H9 (cell line): ENCODE results near the gene CTNNBL1. TPM values are rescaled to one million over a fixed set of nuclear protein-coding genes. Genes with fewer than 3 reads are reported as not detected.

ENCODE experiments used
- DNase-seq: peaks from one replicate; pipeline ENCODE4 v3.0.0-alpha.2; 2017
- H2AFZ ChIP-seq: one replicate; pipeline ENCODE4 v1.6.1; 2013; ENCODE audit warnings: mild to moderate bottlenecking, low read length, control low read depth, moderate library complexity
- H2AK5ac ChIP-seq: 2 replicates; pipeline ENCODE4 v1.6.1; 2013; ENCODE audit warnings: low read length, control low read depth, mixed read lengths; ENCODE audit not compliant: insufficient read length
- H2BK120ac ChIP-seq: one replicate; pipeline ENCODE4 v1.6.1; 2013; ENCODE audit warnings: low read depth, mild to moderate bottlenecking, low read length, control low read depth, inconsistent platforms; ENCODE audit not compliant: poor library complexity, severe bottlenecking
- H2BK12ac ChIP-seq: 2 replicates; pipeline ENCODE4 v1.6.1; 2013; ENCODE audit warnings: low read length, control low read depth, mixed read lengths, low read depth; ENCODE audit not compliant: insufficient read length
- H2BK15ac ChIP-seq: 2 replicates; pipeline ENCODE4 v1.6.1; 2013; ENCODE audit warnings: low read depth, low read length, control low read depth
- H2BK20ac ChIP-seq: one replicate; pipeline ENCODE4 v1.6.1; 2013; ENCODE audit warnings: low read depth, mild to moderate bottlenecking, low read length, control low read depth, inconsistent platforms; ENCODE audit not compliant: poor library complexity, severe bottlenecking
- H2BK5ac ChIP-seq: 2 replicates; pipeline ENCODE4 v1.6.1; 2013; ENCODE audit warnings: low read length, control low read depth, mixed read lengths; ENCODE audit not compliant: insufficient read length
- H3K14ac ChIP-seq: 2 replicates; pipeline ENCODE4 v1.6.1; 2013; ENCODE audit warnings: low read length, control low read depth; ENCODE audit not compliant: insufficient read depth
- H3K18ac ChIP-seq: 2 replicates; pipeline ENCODE4 v1.6.1; 2013; ENCODE audit warnings: low read depth, mild to moderate bottlenecking, mixed read lengths, low read length, control low read depth; ENCODE audit not compliant: insufficient read length
- H3K23ac ChIP-seq: 2 replicates; pipeline ENCODE4 v1.6.1; 2013; ENCODE audit warnings: low read length, control low read depth, mixed read lengths, low read depth; ENCODE audit not compliant: insufficient read length
- H3K23me2 ChIP-seq: 2 replicates; pipeline ENCODE4 v1.6.1; 2013; ENCODE audit warnings: low read depth, mild to moderate bottlenecking, mixed read lengths, low read length, control low read depth; ENCODE audit not compliant: insufficient read length, poor library complexity, severe bottlenecking
- H3K27ac ChIP-seq: 2 replicates; pipeline ENCODE4 v1.5.1; 2013; ENCODE audit warnings: low read length, control low read depth, mixed read lengths, low read depth; ENCODE audit not compliant: insufficient read length
- H3K27me3 ChIP-seq: 2 replicates; pipeline ENCODE4 v1.6.1; 2013; ENCODE audit warnings: low read length, control low read depth, inconsistent platforms; ENCODE audit not compliant: insufficient read depth
- H3K4ac ChIP-seq: 2 replicates; pipeline ENCODE4 v1.6.1; 2013; ENCODE audit warnings: low read depth, mild to moderate bottlenecking, control low read depth, inconsistent platforms, low read length, moderate library complexity
- H3K4me1 ChIP-seq: 2 replicates; pipeline ENCODE4 v1.6.1; 2013; ENCODE audit warnings: low read length, control low read depth, inconsistent platforms; ENCODE audit not compliant: insufficient read depth
- H3K4me2 ChIP-seq: 2 replicates; pipeline ENCODE4 v1.6.1; 2013; ENCODE audit warnings: low read length, control low read depth, mixed read lengths; ENCODE audit not compliant: insufficient read length, insufficient read depth
- H3K56ac ChIP-seq: 2 replicates; pipeline ENCODE4 v1.6.1; 2013; ENCODE audit warnings: low read depth, mild to moderate bottlenecking, mixed read lengths, low read length, control low read depth; ENCODE audit not compliant: insufficient read length
- H3K79me1 ChIP-seq: 2 replicates; pipeline ENCODE4 v1.6.1; 2013; ENCODE audit warnings: low read depth, mild to moderate bottlenecking, moderate library complexity, low read length, control low read depth, inconsistent platforms; ENCODE audit not compliant: insufficient read depth, poor library complexity, severe bottlenecking
- H3K79me2 ChIP-seq: 2 replicates; pipeline ENCODE4 v1.6.1; 2013; ENCODE audit warnings: low read length, control low read depth, inconsistent platforms; ENCODE audit not compliant: insufficient read depth
- H3K9ac ChIP-seq: 2 replicates; pipeline ENCODE4 v1.6.1; 2013; ENCODE audit warnings: low read length, control low read depth, mixed read lengths; ENCODE audit not compliant: insufficient read length; ENCODE audit errors: extremely low read depth
- H3K9me3 ChIP-seq: one replicate; pipeline ENCODE4 v1.6.1; 2013; ENCODE audit warnings: low read depth, low read length, inconsistent platforms; ENCODE audit not compliant: control insufficient read depth
- H3T11ph ChIP-seq: one replicate; pipeline ENCODE4 v1.6.1; 2013; ENCODE audit warnings: mild to moderate bottlenecking, low read length, control low read depth, inconsistent platforms
- H4K20me1 ChIP-seq: one replicate; pipeline ENCODE4 v1.6.1; 2013; ENCODE audit not compliant: control insufficient read depth, insufficient read length, insufficient read depth
- H4K5ac ChIP-seq: 2 replicates; pipeline ENCODE4 v1.6.1; 2013; ENCODE audit warnings: low read depth, mild to moderate bottlenecking, mixed read lengths, low read length, control low read depth; ENCODE audit not compliant: insufficient read length
- H4K8ac ChIP-seq: replicated peaks from 2 replicates; pipeline ENCODE4 v1.6.1; 2013; ENCODE audit warnings: low read length, control low read depth, mixed read lengths, low read depth; ENCODE audit not compliant: insufficient read length
- H4K91ac ChIP-seq: 2 replicates; pipeline ENCODE4 v1.6.1; 2013; ENCODE audit warnings: low read depth, mild to moderate bottlenecking, moderate library complexity, mixed read lengths, low read length, control low read depth; ENCODE audit not compliant: insufficient read length
- H3K27ac Mint-ChIP-seq, 3 experiments: 2 replicates in 2 of 3; 3 replicates in 1 of 3; pipeline ENCODE4 v1.8.0; 2020 to 2021; ENCODE audit warnings: mixed read lengths in 3 of 3, mild to moderate bottlenecking in 1 of 3, moderate library complexity in 1 of 3
- H3K27me3 Mint-ChIP-seq: 2 replicates; pipeline ENCODE4 v1.8.0; 2021; ENCODE audit warnings: low read depth, mild to moderate bottlenecking, moderate library complexity, mixed read lengths
- H3K36me3 Mint-ChIP-seq, 3 experiments: 2 replicates in 2 of 3; 3 replicates in 1 of 3; pipeline ENCODE4 v1.8.0; 2020 to 2021; ENCODE audit warnings: low read depth in 3 of 3, mixed read lengths in 3 of 3; ENCODE audit not compliant: insufficient read depth in 1 of 3
- H3K4me1 Mint-ChIP-seq, 2 experiments: 2 replicates each; pipeline ENCODE4 v1.8.0; 2020; ENCODE audit warnings: mixed read lengths in 2 of 2
- H3K4me3 Mint-ChIP-seq, 2 experiments: 2 replicates in 1 of 2; 3 replicates in 1 of 2; pipeline ENCODE4 v1.8.0; 2020 to 2021; ENCODE audit warnings: mild to moderate bottlenecking in 2 of 2, mixed read lengths in 2 of 2, moderate library complexity in 1 of 2
- H3K9me3 Mint-ChIP-seq, 2 experiments: 2 replicates in 1 of 2; 3 replicates in 1 of 2; pipeline ENCODE4 v1.8.0; 2020; ENCODE audit warnings: mild to moderate bottlenecking in 2 of 2, mixed read lengths in 2 of 2, moderate library complexity in 1 of 2
- CTCF ChIP-seq: fragments of 200-600 bp; sonication (generic); conservative IDR thresholded peaks from 3 replicates; pipeline ENCODE4 v1.8.0; 2021; ENCODE audit warnings: antibody characterized with exemption, mild to moderate bottlenecking
- WGBS: extraction: QIAGEN DNeasy Blood & Tissue Kit; methylation state at CpG from one replicate; pipeline ENCODE4 v1.1.7; 2013; ENCODE audit warnings: missing lambda C conversion rate, low lambda C conversion rate, mixed read lengths; ENCODE audit not compliant: insufficient read length; ENCODE audit errors: extremely low coverage; 5-methylcytosine and 5-hydroxymethylcytosine counted together
- total RNA-seq: library from RNA; stranded (reverse); gene quantifications from 2 replicates; pipeline ENCODE4 v1.2.1, GENCODE V29; 2021

The CTNNBL1 gene
- total RNA-seq, 1 experiment from 2014 or later = 67.2 TPM

- H4K20me1 ChIP-seq = no peaks in the 10 kb centered on the region
- no peaks in the 10 kb centered on the region for H3K27me3 ChIP-seq
- no peak overlapping the region for H2BK12ac ChIP-seq
- peaks cover 2% of the 10 kb centered on the region for H3K79me1 ChIP-seq
- no peak overlapping the region for H2AFZ ChIP-seq
- no peak overlapping the region for H4K91ac ChIP-seq
- peaks cover 47 to 55% of the 10 kb centered on the region in 2 experiments for H3K4me1 Mint-ChIP-seq
- H3K14ac ChIP-seq = no peak overlapping the region
- TF ChIP-seq CTCF = no peak
- 100% methylated on average over 1 of the region's 2 CpGs for WGBS
- no peak overlapping the region for H3K9ac ChIP-seq
- no peak overlapping the region for H3K23ac ChIP-seq
- no peak overlapping the region for H2BK20ac ChIP-seq
- H3K36me3 Mint-ChIP-seq = peaks cover 2 to 15% (median 7%) of the 10 kb centered on the region in 3 experiments; a peak in 6 of 7 replicates
- no peaks in the 10 kb centered on the region for H3K9me3 Mint-ChIP-seq
- no peak overlapping the region for H3K4ac ChIP-seq
- H2BK120ac ChIP-seq = no peak overlapping the region
- H3K56ac ChIP-seq = no peak overlapping the region
- H3K4me3 Mint-ChIP-seq = no peak overlapping the region
- peaks cover 4% of the 10 kb centered on the region; the same call in 1 of the 2 replicates for H3K4me1 ChIP-seq
- no peaks in the 10 kb centered on the region for H3K27me3 Mint-ChIP-seq
- H2BK5ac ChIP-seq = no peak overlapping the region
- no peak overlapping the region for H2AK5ac ChIP-seq
- no peak overlapping the region for H3K27ac ChIP-seq
- no peak overlapping the region for H3K4me2 ChIP-seq
- H3K18ac ChIP-seq = no peak overlapping the region
- H2BK15ac ChIP-seq = no peak overlapping the region
- H4K5ac ChIP-seq = no peak overlapping the region
- H4K8ac ChIP-seq = no peak overlapping the region
- peak overlapping the region in 2 of 3 experiments; percentile 1 to 29; a peak in 3 of 7 replicates for H3K27ac Mint-ChIP-seq
- no peaks in the 10 kb centered on the region for H3K9me3 ChIP-seq
- no peak for DNase-seq
- no peak overlapping the region for H3T11ph ChIP-seq
- no peaks in the 10 kb centered on the region for H3K23me2 ChIP-seq
- no peaks in the 10 kb centered on the region for H3K79me2 ChIP-seq
These were observed 34.8 kb downstream of the CTNNBL1 start for GRCh38 chr20:37728635-37728983.
